ENCODE measurements around the gene CEP170B.

GRCh38 chr14:104859900-104860299 lies 5.2 kb upstream of the CEP170B start:
- TF ChIP-seq CTCF (IDR thresholded peaks at IDR 0.05) (no peak), POLR2AphosphoS5 (IDR thresholded peaks at IDR 0.05) (no peak), POLR2A (IDR thresholded peaks at IDR 0.05) (no peak)
